GM19099 (cell line): ENCODE results near the gene PDE4D.

ENCODE experiments used
- POLR2A ChIP-seq: IDR thresholded peaks from 3 replicates; pipeline ENCODE4 v1.6.1; 2011; ENCODE audit warnings: low read depth; ENCODE audit not compliant: insufficient read length; ENCODE audit errors: extremely low read depth

PDE4D gene

GRCh38 chr5:59467969-59468368 is 425.6 kb downstream of the PDE4D start:
- TF ChIP-seq POLR2A = no peak

- no peak for TF ChIP-seq POLR2A
Observed at GRCh38 chr5:59466271-59466670, 427.3 kb downstream of the PDE4D start.

GRCh38 chr5:59464969-59465368 is 428.6 kb downstream of the PDE4D start:
- TF ChIP-seq POLR2A = no peak

- no peak for TF ChIP-seq POLR2A
Observed at GRCh38 chr5:59462956-59463355, 430.6 kb downstream of the PDE4D start.

- no peak for TF ChIP-seq POLR2A
Observed at GRCh38 chr5:59460368-59461153, 433.0 kb downstream of the PDE4D start.

- no peak for TF ChIP-seq POLR2A
Observed at GRCh38 chr5:59458966-59459729, 434.4 kb downstream of the PDE4D start.

GRCh38 chr5:59458321-59458720 is 435.2 kb downstream of the PDE4D start:
- no peak for TF ChIP-seq POLR2A

GRCh38 chr5:59449905-59450644 is 443.5 kb downstream of the PDE4D start:
- TF ChIP-seq POLR2A = no peak

- no peak for TF ChIP-seq POLR2A
Observed at GRCh38 chr5:59446356-59446755, 447.2 kb downstream of the PDE4D start.

- no peak for TF ChIP-seq POLR2A
Observed at GRCh38 chr5:59445741-59446140, 447.8 kb downstream of the PDE4D start.

GRCh38 chr5:59439303-59439702 is 454.2 kb downstream of the PDE4D start:
- TF ChIP-seq POLR2A = no peak

- TF ChIP-seq POLR2A = no peak
Observed at GRCh38 chr5:59437176-59437575, 456.4 kb downstream of the PDE4D start.

- no peak for TF ChIP-seq POLR2A
Observed at GRCh38 chr5:59436364-59437148, 457.0 kb downstream of the PDE4D start.

- TF ChIP-seq POLR2A = no peak
Observed at GRCh38 chr5:59433174-59433573, 460.4 kb downstream of the PDE4D start.
